ENCODE results near the gene LRRC3C.

DNA sequence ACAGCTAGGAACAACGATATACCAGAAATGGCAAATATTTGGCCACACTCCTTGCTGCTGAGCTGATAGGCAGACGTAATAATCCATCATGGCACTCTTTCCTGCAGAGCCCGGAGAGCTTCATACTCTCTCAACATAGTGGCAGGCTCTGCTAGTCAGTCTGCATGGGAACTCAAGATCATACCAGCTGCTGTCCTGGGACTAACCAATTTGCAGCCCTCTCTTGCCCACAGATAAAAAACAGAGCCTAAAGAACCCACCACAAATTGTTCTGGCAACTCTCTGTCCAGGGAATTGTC lies 22.6 kb upstream of the LRRC3C start:
- TF ChIP-seq EZH2 (IDR thresholded peaks at IDR 0.05) = no peak
- TF ChIP-seq POLR2AphosphoS5 (IDR thresholded peaks at IDR 0.05; ENCODE audit: borderline replicate concordance, low read depth, low read length) = no peak

Measured in SK-N-MC (cell line).